ENCODE data around the gene MCM5. TPM values are rescaled to one million over a fixed set of nuclear protein-coding genes. Genes with fewer than 3 reads are reported as not detected.

MCM5 gene
- total RNA-seq, 4 donors from 2014 or later: 11.6 to 26.6 (median 13.3) TPM

GRCh38 chr22:35413624-35414023, 13.7 kb downstream of the MCM5 start:
- no peaks in the 10 kb centered on the region for H3K4me1 ChIP-seq
- in situ Hi-C loops (cut with MboI; ENCODE audit: low pct_ligation_motif_present in 1 of 4, low pct_unique_long_range_greater_than_20kb in 1 of 4, low sequenced_read_pairs in 3 of 4) (loop anchor here in 1 of 4 donors (25.0 kb wide), 2 partner anchors 324 to 699 kb away; no protein-coding TSS in a partner anchor), intact Hi-C loops (cut with DNase I; ENCODE audit: low total_unique reads) (no loop called here)
- TF ChIP-seq POLR2AphosphoS5 (IDR thresholded peaks at IDR 0.05) (no peak), CTCF (IDR thresholded peaks at IDR 0.05) (no peak), POLR2A (IDR thresholded peaks at IDR 0.05) (no peak), EP300 (IDR thresholded peaks at IDR 0.05; ENCODE audit: low read depth) (no peak)
- H3K36me3 ChIP-seq: peaks cover 0 to 21% (median 7%) of the 10 kb centered on the region in 4 donors
- H3K9me3 ChIP-seq: no peaks in the 10 kb centered on the region
- 97% methylated on average over 4 of the region's 4 CpGs; no CpG with 5 or more reads in 1 of the 2 donors for WGBS, 2 donors (ENCODE audit: low coverage in 1 of 2)
- no peaks in the 10 kb centered on the region for H3K27me3 ChIP-seq
- DNase-seq: no peak
- H3K27ac ChIP-seq: no peak overlapping the region
- H3K4me3 ChIP-seq: no peak overlapping the region

DNA sequence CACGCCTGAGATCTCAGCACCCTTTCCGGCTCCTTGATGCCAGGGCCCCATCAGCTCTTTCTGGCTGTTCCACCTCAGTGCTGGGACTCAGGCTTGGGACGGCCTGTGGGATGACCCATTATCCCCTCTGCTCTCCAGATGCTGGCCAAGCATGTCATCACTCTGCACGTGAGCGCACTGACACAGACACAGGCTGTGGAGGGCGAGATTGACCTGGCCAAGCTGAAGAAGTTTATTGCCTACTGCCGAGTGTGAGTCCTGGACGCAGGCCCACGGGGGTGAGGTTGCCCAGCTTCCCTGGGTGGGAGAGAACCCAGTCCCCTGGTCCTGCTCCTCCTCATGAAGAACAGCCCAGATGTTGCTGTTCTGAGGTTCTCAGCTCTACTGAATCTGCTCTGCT, 17.7 kb downstream of the MCM5 start:
- in situ Hi-C loops (cut with MboI; ENCODE audit: low pct_ligation_motif_present in 1 of 4, low pct_unique_long_range_greater_than_20kb in 1 of 4, low sequenced_read_pairs in 3 of 4) (loop anchor here in 1 of 4 donors (25.0 kb wide), 2 partner anchors 320 to 695 kb away; no protein-coding TSS in a partner anchor), intact Hi-C loops (cut with DNase I; ENCODE audit: low total_unique reads) (no loop called here)
- H3K36me3 ChIP-seq: peaks cover 0 to 23% (median 5%) of the 10 kb centered on the region in 4 donors
- DNase-seq: no peak
- no peaks in the 10 kb centered on the region for H3K4me1 ChIP-seq
- H3K9me3 ChIP-seq: no peaks in the 10 kb centered on the region
- TF ChIP-seq POLR2A (IDR thresholded peaks at IDR 0.05): no peak
- no peak for TF ChIP-seq EP300 (IDR thresholded peaks at IDR 0.05; ENCODE audit: low read depth)
- no peak for TF ChIP-seq CTCF (IDR thresholded peaks at IDR 0.05)
- TF ChIP-seq POLR2AphosphoS5 (IDR thresholded peaks at IDR 0.05): no peak
- no peak overlapping the region for H3K4me3 ChIP-seq
- no peak overlapping the region for H3K27ac ChIP-seq
- WGBS, 2 donors (ENCODE audit: low coverage in 1 of 2): 87 to 100% methylated on average over 1 to 8 of the region's 9 CpGs
- H3K27me3 ChIP-seq: no peaks in the 10 kb centered on the region

- Histone ChIP-seq H3K4me1 (no peaks in the 10 kb centered on the region), H3K36me3 (peaks cover 0 to 23% (median 5%) of the 10 kb centered on the region in 4 donors), H3K4me3 (no peak overlapping the region), H3K27me3 (no peaks in the 10 kb centered on the region), H3K27ac (no peak overlapping the region), H3K9me3 (no peaks in the 10 kb centered on the region)
- intact Hi-C loops (cut with DNase I; ENCODE audit: low total_unique reads) (no loop called here), in situ Hi-C loops (cut with MboI; ENCODE audit: low pct_ligation_motif_present in 1 of 4, low pct_unique_long_range_greater_than_20kb in 1 of 4, low sequenced_read_pairs in 3 of 4) (loop anchor here in 1 of 4 donors (25.0 kb wide), 2 partner anchors 319 to 694 kb away; no protein-coding TSS in a partner anchor)
- DNase-seq: no peak
- TF ChIP-seq EP300 (IDR thresholded peaks at IDR 0.05; ENCODE audit: low read depth): no peak
- no peak for TF ChIP-seq POLR2AphosphoS5 (IDR thresholded peaks at IDR 0.05)
- 84 to 86% methylated on average over 5 to 8 of the region's 8 CpGs for WGBS, 2 donors (ENCODE audit: low coverage in 1 of 2)
Observed at GRCh38 chr22:35418088-35418487, 18.1 kb downstream of the MCM5 start.

GRCh38 chr22:35418731-35419130, 18.8 kb downstream of the MCM5 start:
- intact Hi-C loops (cut with DNase I; ENCODE audit: low total_unique reads) (no loop called here), in situ Hi-C loops (cut with MboI; ENCODE audit: low pct_ligation_motif_present in 1 of 4, low pct_unique_long_range_greater_than_20kb in 1 of 4, low sequenced_read_pairs in 3 of 4) (loop anchor here in 1 of 4 donors (25.0 kb wide), 2 partner anchors 319 to 694 kb away; no protein-coding TSS in a partner anchor)
- Histone ChIP-seq H3K4me1 (no peaks in the 10 kb centered on the region), H3K27me3 (no peaks in the 10 kb centered on the region), H3K27ac (no peak overlapping the region), H3K4me3 (no peak overlapping the region), H3K36me3 (peaks cover 0 to 23% (median 5%) of the 10 kb centered on the region in 4 donors), H3K9me3 (no peaks in the 10 kb centered on the region)
- 88% methylated on average over 3 of the region's 3 CpGs; no CpG with 5 or more reads in 1 of the 2 donors for WGBS, 2 donors (ENCODE audit: low coverage in 1 of 2)
- no peak for DNase-seq
- TF ChIP-seq POLR2AphosphoS5 (IDR thresholded peaks at IDR 0.05) (no peak), CTCF (IDR thresholded peaks at IDR 0.05) (no peak)

- H3K36me3 ChIP-seq: peaks cover 0 to 23% (median 2%) of the 10 kb centered on the region in 4 donors
Observed at GRCh38 chr22:35419756-35420155, 19.8 kb downstream of the MCM5 start.

More at GRCh38 chr22:35419756-35420155, 19.8 kb downstream of the MCM5 start:
- Histone ChIP-seq H3K4me1 (no peaks in the 10 kb centered on the region), H3K4me3 (no peak overlapping the region), H3K27me3 (no peaks in the 10 kb centered on the region), H3K9me3 (no peaks in the 10 kb centered on the region), H3K27ac (no peak overlapping the region)
- WGBS, 2 donors (ENCODE audit: low coverage in 1 of 2): 91% methylated on average over 10 of the region's 10 CpGs; no CpG with 5 or more reads in 1 of the 2 donors
- no peak for DNase-seq
- intact Hi-C loops (cut with DNase I; ENCODE audit: low total_unique reads) (no loop called here), in situ Hi-C loops (cut with MboI; ENCODE audit: low pct_ligation_motif_present in 1 of 4, low pct_unique_long_range_greater_than_20kb in 1 of 4, low sequenced_read_pairs in 3 of 4) (loop anchor here in 1 of 4 donors (25.0 kb wide), 2 partner anchors 318 to 693 kb away; no protein-coding TSS in a partner anchor)
- TF ChIP-seq EP300 (IDR thresholded peaks at IDR 0.05; ENCODE audit: low read depth): no peak
- no peak for TF ChIP-seq POLR2A (IDR thresholded peaks at IDR 0.05)
- no peak for TF ChIP-seq CTCF (IDR thresholded peaks at IDR 0.05)
- TF ChIP-seq POLR2AphosphoS5 (IDR thresholded peaks at IDR 0.05): no peak

Measured in transverse colon (tissue), 4 donors.